ENCODE measurements around the gene CBR4.
"Not testable (repeated sequence)": the region's sequence is repeated elsewhere in the genome, so short reads cannot be mapped to it uniquely, and the experiment has no call there.

CBR4 gene

GRCh38 chr4:168992952-168993482 is 17.0 kb downstream of the CBR4 start:
- not testable (repeated sequence) for DNase-seq

- no peak for DNase-seq
Measured at GRCh38 chr4:168981942-168982341, 28.1 kb downstream of the CBR4 start.

GRCh38 chr4:168981460-168981859 is 28.6 kb downstream of the CBR4 start:
- DNase-seq: no peak

GRCh38 chr4:168979338-168979737 is 30.7 kb downstream of the CBR4 start:
- no peak for DNase-seq

GRCh38 chr4:168978001-168978700 is 31.9 kb downstream of the CBR4 start:
- no peak for DNase-seq

- no peak for DNase-seq
Measured at GRCh38 chr4:168972596-168972995, 37.5 kb downstream of the CBR4 start.

GRCh38 chr4:168960716-168961115 is 49.3 kb downstream of the CBR4 start:
- DNase-seq: no peak

GRCh38 chr4:168955674-168956073 is 54.4 kb downstream of the CBR4 start:
- no peak for DNase-seq

GRCh38 chr4:168952821-168953246 is 57.2 kb downstream of the CBR4 start:
- not testable (repeated sequence) for DNase-seq

GRCh38 chr4:168945291-168945690 is 64.8 kb downstream of the CBR4 start:
- DNase-seq: no peak

- peak; percentile 56 for DNase-seq
Measured at GRCh38 chr4:168942985-168943384, 67.1 kb downstream of the CBR4 start.
